Osteocyte (in vitro differentiated cells): ENCODE results near the gene MCRS1. TPM values are rescaled to one million over a fixed set of nuclear protein-coding genes. Genes with fewer than 3 reads are reported as not detected.

Experiments used
- DNase-seq: peaks from one replicate; pipeline ENCODE4 v3.0.0; 2021; ENCODE audit warnings: mixed read lengths; ENCODE audit not compliant: unreplicated experiment; ENCODE audit errors: extremely low spot score
- H3K27ac Mint-ChIP-seq: one replicate; pipeline ENCODE4 v1.8.0; 2021; ENCODE audit warnings: mild to moderate bottlenecking, mixed read lengths; ENCODE audit not compliant: unreplicated experiment
- H3K27me3 Mint-ChIP-seq: one replicate; pipeline ENCODE4 v1.8.0; 2021; ENCODE audit warnings: mixed read lengths; ENCODE audit not compliant: unreplicated experiment
- H3K36me3 Mint-ChIP-seq: one replicate; pipeline ENCODE4 v1.8.0; 2021; ENCODE audit warnings: mixed read lengths; ENCODE audit not compliant: unreplicated experiment
- H3K4me1 Mint-ChIP-seq: one replicate; pipeline ENCODE4 v1.8.0; 2021; ENCODE audit warnings: mixed read lengths; ENCODE audit not compliant: unreplicated experiment
- H3K4me3 Mint-ChIP-seq: one replicate; pipeline ENCODE4 v1.8.0; 2021; ENCODE audit warnings: mild to moderate bottlenecking, moderate library complexity, mixed read lengths; ENCODE audit not compliant: unreplicated experiment
- H3K9me3 Mint-ChIP-seq: one replicate; pipeline ENCODE4 v1.8.0; 2021; ENCODE audit warnings: mixed read lengths; ENCODE audit not compliant: unreplicated experiment
- CTCF ChIP-seq: fragments of 200-600 bp; sonication (generic); IDR thresholded peaks from 2 replicates; pipeline ENCODE4 v1.5.0; 2021; ENCODE audit warnings: antibody characterized with exemption, mild to moderate bottlenecking, moderate library complexity
- total RNA-seq: library from RNA; stranded (reverse); gene quantifications from 2 replicates; pipeline ENCODE4 v1.2.1, GENCODE V29; 2021

MCRS1 gene
- total RNA-seq, 1 donor from 2014 or later = 69.3 TPM

- peak overlapping the region; percentile 97 for H3K27ac Mint-ChIP-seq
- peaks cover 12% of the 10 kb centered on the region for H3K36me3 Mint-ChIP-seq
- H3K27me3 Mint-ChIP-seq = no peaks in the 10 kb centered on the region
- no peak for DNase-seq
- peaks cover 24% of the 10 kb centered on the region for H3K4me1 Mint-ChIP-seq
- no peaks in the 10 kb centered on the region for H3K9me3 Mint-ChIP-seq
- peak overlapping the region; percentile 96 for H3K4me3 Mint-ChIP-seq
- no peak for TF ChIP-seq CTCF
Measured at GRCh38 chr12:49567302-49567610, 686 bp downstream of the MCRS1 start.

GRCh38 chr12:49566361-49566760 lies 1.6 kb downstream of the MCRS1 start:
- peaks cover 24% of the 10 kb centered on the region for H3K4me1 Mint-ChIP-seq
- H3K27me3 Mint-ChIP-seq = no peaks in the 10 kb centered on the region
- H3K9me3 Mint-ChIP-seq = no peaks in the 10 kb centered on the region

GRCh38 chr12:49565406-49566265 lies 2.3 kb downstream of the MCRS1 start:
- Mint-ChIP-seq H3K9me3 (no peaks in the 10 kb centered on the region), H3K36me3 (peaks cover 21% of the 10 kb centered on the region), H3K4me3 (no peak overlapping the region), H3K4me1 (peaks cover 19% of the 10 kb centered on the region), H3K27ac (no peak overlapping the region), H3K27me3 (no peaks in the 10 kb centered on the region)
- no peak for DNase-seq
- no peak for TF ChIP-seq CTCF

More at GRCh38 chr12:49566361-49566760, 1.6 kb downstream of the MCRS1 start:
- H3K4me3 Mint-ChIP-seq = no peak overlapping the region
- H3K36me3 Mint-ChIP-seq = peaks cover 16% of the 10 kb centered on the region
- no peak for DNase-seq
- no peak for TF ChIP-seq CTCF
- no peak overlapping the region for H3K27ac Mint-ChIP-seq

- peaks cover 22% of the 10 kb centered on the region for H3K36me3 Mint-ChIP-seq
- TF ChIP-seq CTCF = no peak
- H3K27me3 Mint-ChIP-seq = no peaks in the 10 kb centered on the region
- no peak for DNase-seq
- no peaks in the 10 kb centered on the region for H3K9me3 Mint-ChIP-seq
- no peak overlapping the region for H3K4me3 Mint-ChIP-seq
- H3K4me1 Mint-ChIP-seq = peaks cover 15% of the 10 kb centered on the region
- no peak overlapping the region for H3K27ac Mint-ChIP-seq
Measured at GRCh38 chr12:49564686-49565405, 3.1 kb downstream of the MCRS1 start.
